ENCODE measurements around the gene TEDC2.
A peak's percentile ranks its signal among the peaks of the same experiment; 100 is the strongest.

TEDC2 gene

GRCh38 chr16:2426941-2427361 lies 33.0 kb upstream of the TEDC2 start:
- peaks cover 13 to 44% (median 36%) of the 10 kb centered on the region in 10 experiments for H3K4me1 ChIP-seq
- H3K4me2 ChIP-seq = peak overlapping the region in 1 of 11 experiments; percentile 89; a peak in 2 of 22 replicates
- no peaks in the 10 kb centered on the region for H3K27me3 ChIP-seq
- H3K27ac ChIP-seq = no peak overlapping the region
- H3K9ac ChIP-seq = no peak overlapping the region
- H3K4me3 ChIP-seq = no peak overlapping the region
- H3K9me3 ChIP-seq (replicated peaks in 1 of 11) = no peaks in the 10 kb centered on the region
- peaks cover under 1 to 16% (median 12%) of the 10 kb centered on the region in 11 experiments; a peak in 15 of 22 replicates for H3K36me3 ChIP-seq
- no peak for TF ChIP-seq Cebpa-rat (IDR thresholded peaks at IDR 0.05)
- peaks cover 0 to 22% (median 20%) of the 10 kb centered on the region in 11 experiments; a peak in 18 of 22 replicates for H4K20me1 ChIP-seq

GRCh38 chr16:2427526-2427925 lies 32.4 kb upstream of the TEDC2 start:
- H3K27ac ChIP-seq = no peak overlapping the region
- H4K20me1 ChIP-seq = peaks cover 0 to 28% (median 25%) of the 10 kb centered on the region in 11 experiments; a peak in 18 of 22 replicates
- no peaks in the 10 kb centered on the region for H3K27me3 ChIP-seq
- peak overlapping the region in 4 of 11 experiments; percentile 23 to 96 (median 95); a peak in 3 of 22 replicates for H3K9ac ChIP-seq
- TF ChIP-seq Cebpa-rat (IDR thresholded peaks at IDR 0.05) = no peak
- H3K9me3 ChIP-seq (replicated peaks in 1 of 11) = no peaks in the 10 kb centered on the region
- H3K4me2 ChIP-seq = peak overlapping the region in 7 of 11 experiments; percentile 79 to 97 (median 90); a peak in 8 of 22 replicates
- H3K4me3 ChIP-seq = no peak overlapping the region
- H3K4me1 ChIP-seq = peaks cover 13 to 44% (median 38%) of the 10 kb centered on the region in 10 experiments
- H3K36me3 ChIP-seq = peaks cover 7 to 21% (median 17%) of the 10 kb centered on the region in 11 experiments; a peak in 20 of 22 replicates

DNA sequence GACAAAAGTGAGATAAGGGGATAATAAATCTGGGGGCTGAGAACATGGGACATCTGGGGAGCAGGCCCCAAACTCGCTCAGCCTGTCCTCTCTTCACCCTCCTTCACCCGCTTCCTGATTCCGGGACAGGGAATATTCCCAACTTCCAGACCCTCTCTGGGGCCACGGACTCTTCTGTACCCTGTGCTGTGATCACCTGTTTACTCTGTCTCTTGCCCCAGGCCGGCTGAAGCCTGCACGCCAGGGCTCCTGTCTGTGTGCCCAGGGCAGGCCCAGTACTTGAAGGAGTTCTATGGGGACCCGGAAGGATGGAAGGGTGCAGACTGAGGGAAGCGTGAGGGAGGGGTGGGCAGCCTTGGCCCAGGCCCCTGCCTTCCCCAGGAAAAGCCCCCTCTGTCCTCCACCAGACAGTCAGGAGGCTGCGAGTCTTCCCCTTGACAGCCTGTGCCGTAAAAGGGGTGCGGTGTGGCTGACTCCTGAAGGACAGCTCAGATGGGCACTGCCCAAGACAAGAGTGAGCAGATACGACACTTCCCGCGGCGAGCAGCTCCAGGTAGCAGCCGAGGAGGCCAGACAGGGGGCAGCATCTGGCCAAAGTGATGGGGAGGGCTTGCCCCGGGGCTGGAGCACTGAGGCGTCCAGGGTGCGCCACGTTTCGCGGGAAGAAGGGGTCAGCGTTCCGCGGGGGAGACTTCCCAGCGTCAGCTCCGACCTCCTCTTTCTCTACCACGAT lies 31.7 kb upstream of the TEDC2 start:
- H3K4me3 ChIP-seq = peak overlapping the region; percentile 77 to 96 (median 92)
- H3K27me3 ChIP-seq = no peaks in the 10 kb centered on the region
- H4K20me1 ChIP-seq = peaks cover 0 to 35% (median 32%) of the 10 kb centered on the region in 11 experiments; a peak in 18 of 22 replicates
- peak overlapping the region; percentile 70 to 96 (median 92); a peak in 21 of 22 replicates for H3K9ac ChIP-seq
- peak overlapping the region in 10 of 11 experiments; percentile 47 to 92 (median 84); a peak in 20 of 22 replicates for H3K27ac ChIP-seq
- no peaks in the 10 kb centered on the region for H3K9me3 ChIP-seq (replicated peaks in 1 of 11)
- no peak for TF ChIP-seq Cebpa-rat (IDR thresholded peaks at IDR 0.05)
- peaks cover 13 to 48% (median 45%) of the 10 kb centered on the region in 10 experiments for H3K4me1 ChIP-seq
- peaks cover 13 to 28% (median 24%) of the 10 kb centered on the region in 11 experiments; a peak in 20 of 22 replicates for H3K36me3 ChIP-seq
- H3K4me2 ChIP-seq = peak overlapping the region; percentile 79 to 98 (median 94)

GRCh38 chr16:2428784-2429033 lies 31.2 kb upstream of the TEDC2 start:
- Histone ChIP-seq H3K36me3 (peaks cover 14 to 33% (median 29%) of the 10 kb centered on the region in 11 experiments; a peak in 21 of 22 replicates), H4K20me1 (peaks cover 0 to 40% (median 36%) of the 10 kb centered on the region in 11 experiments; a peak in 18 of 22 replicates), H3K27ac (peak overlapping the region in 10 of 11 experiments; percentile 47 to 92 (median 84); a peak in 21 of 22 replicates)

GRCh38 chr16:2429034-2429770 lies 30.7 kb upstream of the TEDC2 start, which contains the start of gene CCNF:
CCNF (plus strand) TSS chr16:2429447; CDS start chr16:2429482, 35 bp downstream.
- TF ChIP-seq Cebpa-rat (IDR thresholded peaks at IDR 0.05) = no peak
- Histone ChIP-seq H3K9ac (peak within 1 kb of the TSS; percentile 84 to 96 (median 92)), H3K4me3 (peak within 1 kb of the TSS; percentile 77 to 96 (median 92)), H3K36me3 (peaks cover 14 to 38% (median 34%) of the 10 kb centered on the region in 11 experiments; a peak in 21 of 22 replicates), H3K4me1 (peaks cover 13 to 49% (median 45%) of the 10 kb centered on the region in 10 experiments), H3K9me3 (replicated peaks in 1 of 11) (no peaks in the 10 kb centered on the region), H3K27me3 (no peaks in the 10 kb centered on the region), H4K20me1 (peaks cover 0 to 44% (median 41%) of the 10 kb centered on the region in 11 experiments; a peak in 18 of 22 replicates), H3K4me2 (peak within 1 kb of the TSS; percentile 88 to 99 (median 96)), H3K27ac (peak within 1 kb of the TSS in 10 of 11 experiments; percentile 49 to 92 (median 88); a peak in 21 of 22 replicates)

More at GRCh38 chr16:2428784-2429033, 31.2 kb upstream of the TEDC2 start:
- H3K4me3 ChIP-seq = peak overlapping the region; percentile 77 to 96 (median 92)
- TF ChIP-seq Cebpa-rat (IDR thresholded peaks at IDR 0.05) = no peak
- no peaks in the 10 kb centered on the region for H3K27me3 ChIP-seq
- H3K4me1 ChIP-seq = peaks cover 13 to 49% (median 45%) of the 10 kb centered on the region in 10 experiments
- peak overlapping the region; percentile 70 to 96 (median 92) for H3K9ac ChIP-seq
- peak overlapping the region; percentile 79 to 98 (median 94) for H3K4me2 ChIP-seq
- no peaks in the 10 kb centered on the region for H3K9me3 ChIP-seq (replicated peaks in 1 of 11)

- Histone ChIP-seq H3K4me3 (peak overlapping the region; percentile 77 to 96 (median 92)), H3K4me2 (peak overlapping the region; percentile 87 to 99 (median 94)), H3K9me3 (replicated peaks in 1 of 11) (no peaks in the 10 kb centered on the region), H3K9ac (peak overlapping the region; percentile 84 to 96 (median 92)), H4K20me1 (peaks cover 0 to 48% (median 42%) of the 10 kb centered on the region in 11 experiments; a peak in 18 of 22 replicates), H3K36me3 (peaks cover 14 to 46% (median 42%) of the 10 kb centered on the region in 11 experiments; a peak in 21 of 22 replicates), H3K4me1 (peaks cover 13 to 49% (median 45%) of the 10 kb centered on the region in 10 experiments), H3K27me3 (no peaks in the 10 kb centered on the region), H3K27ac (peak overlapping the region in 10 of 11 experiments; percentile 49 to 92 (median 88); a peak in 21 of 22 replicates)
- TF ChIP-seq Cebpa-rat (IDR thresholded peaks at IDR 0.05) = no peak
These were observed 29.9 kb upstream of the TEDC2 start for GRCh38 chr16:2429771-2430663.

DNA sequence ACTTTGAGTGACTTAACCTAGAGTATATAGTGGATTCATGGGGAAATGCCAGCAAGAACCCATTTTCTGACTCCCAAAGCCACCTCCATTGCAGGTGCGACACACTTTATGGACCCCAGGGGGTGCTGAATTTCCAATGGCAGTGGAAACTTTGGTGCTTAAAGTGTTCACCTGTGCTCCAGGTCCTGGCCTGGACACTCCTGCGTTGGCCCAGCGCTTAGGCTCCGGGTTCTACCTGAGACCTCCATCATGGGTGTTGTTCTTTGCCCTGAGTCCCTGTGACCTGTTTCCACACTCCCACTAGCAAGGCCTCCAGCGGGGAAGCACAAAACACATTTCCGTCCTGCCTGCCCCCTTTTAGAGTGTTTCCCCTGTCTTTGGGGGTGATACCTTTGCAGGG lies 27.6 kb upstream of the TEDC2 start:
- no peak overlapping the region for H3K4me3 ChIP-seq
- peaks cover 0 to 68% (median 55%) of the 10 kb centered on the region in 11 experiments; a peak in 18 of 22 replicates for H4K20me1 ChIP-seq
- H3K9ac ChIP-seq = peak overlapping the region in 10 of 11 experiments; percentile 1 to 96 (median 22); a peak in 9 of 22 replicates
- H3K9me3 ChIP-seq (replicated peaks in 1 of 11) = no peaks in the 10 kb centered on the region
- H3K27ac ChIP-seq = peak overlapping the region in 1 of 11 experiments; percentile 11; a peak in 1 of 22 replicates
- H3K27me3 ChIP-seq = no peaks in the 10 kb centered on the region
- no peak for TF ChIP-seq Cebpa-rat (IDR thresholded peaks at IDR 0.05)
- peak overlapping the region in 8 of 11 experiments; percentile 44 to 98 (median 92); a peak in 14 of 22 replicates for H3K4me2 ChIP-seq
- H3K4me1 ChIP-seq = peaks cover 13 to 65% (median 60%) of the 10 kb centered on the region in 10 experiments
- peaks cover 29 to 69% (median 63%) of the 10 kb centered on the region in 11 experiments for H3K36me3 ChIP-seq
